Choroid plexus epithelial cell (primary cell): ENCODE measurements around the gene RHOBTB1.

Experiments
- DNase-seq: peaks from one replicate; pipeline ENCODE4 v3.0.0-alpha.2; 2010; ENCODE audit warnings: low read depth
- H3K4me3 ChIP-seq: 2 replicates; pipeline ENCODE4 v1.5.1; 2011; ENCODE audit warnings: low read depth, mild to moderate bottlenecking, control low read depth, low read length, moderate library complexity
- CTCF ChIP-seq: conservative IDR thresholded peaks from 2 replicates; pipeline ENCODE4 v1.5.1; 2011; ENCODE audit warnings: low read depth, mild to moderate bottlenecking, control low read depth, inconsistent platforms, low read length, moderate library complexity

RHOBTB1 gene

GRCh38 chr10:60862517-60862916, 81.5 kb downstream of the RHOBTB1 start:
- H3K4me3 ChIP-seq = no peak overlapping the region
- no peak for DNase-seq
- TF ChIP-seq CTCF = no peak

- DNase-seq = no peak
- H3K4me3 ChIP-seq = no peak overlapping the region
- TF ChIP-seq CTCF = no peak
Observed at GRCh38 chr10:60856405-60856804, 87.6 kb downstream of the RHOBTB1 start.

GRCh38 chr10:60853637-60854036, 90.3 kb downstream of the RHOBTB1 start:
- no peak for DNase-seq
- no peak overlapping the region for H3K4me3 ChIP-seq
- TF ChIP-seq CTCF = no peak

GRCh38 chr10:60853107-60853506, 90.9 kb downstream of the RHOBTB1 start:
- H3K4me3 ChIP-seq = no peak overlapping the region
- no peak for DNase-seq
- TF ChIP-seq CTCF = no peak

GRCh38 chr10:60849740-60850139, 94.2 kb downstream of the RHOBTB1 start:
- DNase-seq = no peak
- no peak overlapping the region for H3K4me3 ChIP-seq
- TF ChIP-seq CTCF = no peak

- DNase-seq = no peak
- no peak for TF ChIP-seq CTCF
- H3K4me3 ChIP-seq = no peak overlapping the region
Observed at GRCh38 chr10:60849217-60849616, 94.8 kb downstream of the RHOBTB1 start.

GRCh38 chr10:60848680-60849079, 95.3 kb downstream of the RHOBTB1 start:
- TF ChIP-seq CTCF = no peak
- H3K4me3 ChIP-seq = no peak overlapping the region
- DNase-seq = no peak
